HG03095 (cell line): ENCODE measurements around the gene ATP5PD.
A peak's percentile ranks its signal among the peaks of the same experiment; 100 is the strongest.
"Not testable (repeated sequence)": the region's sequence is repeated elsewhere in the genome, so short reads cannot be mapped to it uniquely, and the experiment has no call there.

Experiments
- ATAC-seq: cut with Tn5 transposase; IDR thresholded peaks from one replicate; pipeline ENCODE4 v1.9.1; 2021; ENCODE audit warnings: moderate library complexity; ENCODE audit not compliant: unreplicated experiment

ATP5PD gene

GRCh38 chr17:75059369-75060345, 12.9 kb upstream of the ATP5PD start:
- no peak for ATAC-seq

DNA sequence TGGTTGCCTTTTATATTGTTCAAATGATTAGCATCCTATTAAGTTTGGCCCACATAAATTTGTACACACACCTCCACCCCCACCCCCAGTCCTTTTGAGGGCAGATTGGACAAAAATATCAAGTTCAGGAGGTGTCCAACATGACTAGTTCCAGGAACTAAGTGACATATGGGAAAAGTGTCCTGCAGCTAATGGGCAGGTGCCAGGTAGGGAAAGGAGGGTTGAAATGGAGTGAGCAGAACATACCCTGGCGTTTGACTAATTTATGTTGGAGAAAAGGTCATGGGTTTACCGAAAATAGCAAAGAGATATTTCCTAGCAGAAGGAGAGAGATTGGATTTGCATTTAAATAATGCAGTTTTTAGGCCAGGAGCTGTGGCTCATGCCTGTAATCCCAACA, 5.2 kb upstream of the ATP5PD start:
- no peak for ATAC-seq

- no peak for ATAC-seq
Measured at GRCh38 chr17:75049706-75050105, 2.9 kb upstream of the ATP5PD start.

- ATAC-seq: no peak
Measured at GRCh38 chr17:75049057-75049456, 2.3 kb upstream of the ATP5PD start.

GRCh38 chr17:75048249-75048878, 1.6 kb upstream of the ATP5PD start:
- no peak for ATAC-seq

DNA sequence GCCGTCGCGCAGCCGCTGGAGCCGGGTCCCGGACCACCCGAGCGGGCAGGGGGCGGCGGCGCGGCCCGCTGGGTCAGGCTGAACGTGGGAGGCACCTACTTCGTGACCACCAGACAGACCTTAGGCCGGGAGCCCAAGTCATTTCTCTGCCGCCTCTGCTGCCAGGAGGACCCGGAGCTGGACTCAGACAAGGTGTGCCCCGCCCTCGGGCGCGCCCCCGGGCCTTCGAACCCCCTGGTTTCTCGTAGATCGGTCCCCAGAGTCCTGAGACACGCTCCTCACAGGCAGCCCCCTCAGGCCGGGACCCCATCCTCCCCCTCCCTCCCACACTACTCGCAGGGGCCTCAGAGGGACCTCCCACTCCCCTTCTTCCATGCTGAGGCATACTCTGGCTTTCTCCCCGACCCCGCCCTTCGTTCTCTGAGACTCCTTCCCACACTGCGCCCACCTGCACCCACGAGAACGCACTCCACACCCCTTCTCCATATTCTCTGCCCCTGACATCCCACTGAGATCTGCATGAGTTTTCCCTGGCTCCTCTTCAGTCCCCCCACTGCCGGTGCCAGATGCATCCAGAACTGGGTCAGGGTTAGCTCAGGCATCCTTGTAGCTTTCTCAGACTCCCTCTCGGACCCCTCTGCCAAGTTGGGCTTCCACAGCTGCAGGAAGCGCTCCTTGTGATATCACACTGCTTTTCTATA, 779 bp upstream of the ATP5PD start:
- ATAC-seq: peak; percentile 10

GRCh38 chr17:75045946-75046406, 793 bp downstream of the ATP5PD start:
- not testable (repeated sequence) for ATAC-seq

DNA sequence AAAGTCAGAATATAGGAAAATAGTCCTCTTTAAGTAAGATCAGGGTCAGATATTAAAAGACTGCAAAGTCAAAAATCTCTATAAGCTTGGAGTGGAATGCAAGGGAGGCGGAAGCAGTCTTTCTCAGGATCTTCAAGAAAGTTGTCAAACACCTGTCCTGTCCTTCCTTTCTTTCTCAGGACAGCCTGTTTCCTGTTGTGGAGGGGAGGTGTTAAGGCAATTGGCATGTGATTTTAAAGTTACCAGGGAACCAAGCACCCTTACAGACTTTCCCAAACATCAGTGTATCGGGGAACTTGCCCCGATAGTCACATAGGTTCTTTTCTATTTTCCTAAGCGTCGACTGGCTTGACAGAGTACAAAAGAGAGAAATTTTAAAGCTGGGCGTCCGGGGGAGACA, 2.1 kb downstream of the ATP5PD start:
- no peak for ATAC-seq

DNA sequence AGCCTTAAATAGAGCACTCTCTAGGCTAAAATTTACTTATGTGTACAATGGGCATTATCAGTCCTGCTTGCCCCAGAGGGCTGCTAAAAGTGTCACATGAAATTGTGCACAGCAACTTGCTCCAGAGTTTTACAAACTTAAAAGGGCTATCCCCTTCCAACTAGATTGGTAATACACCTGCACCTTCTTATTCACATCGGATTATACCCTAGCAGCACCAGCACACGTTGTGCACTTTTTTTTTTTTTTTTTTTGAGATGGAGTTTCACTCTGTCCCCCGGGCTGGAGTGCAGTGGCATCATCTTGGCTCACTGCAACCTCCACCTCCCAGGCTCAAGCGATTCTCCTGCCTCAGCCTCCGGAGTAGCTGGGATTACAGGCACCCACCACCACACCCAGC, 3.0 kb downstream of the ATP5PD start:
- not testable (repeated sequence) for ATAC-seq

DNA sequence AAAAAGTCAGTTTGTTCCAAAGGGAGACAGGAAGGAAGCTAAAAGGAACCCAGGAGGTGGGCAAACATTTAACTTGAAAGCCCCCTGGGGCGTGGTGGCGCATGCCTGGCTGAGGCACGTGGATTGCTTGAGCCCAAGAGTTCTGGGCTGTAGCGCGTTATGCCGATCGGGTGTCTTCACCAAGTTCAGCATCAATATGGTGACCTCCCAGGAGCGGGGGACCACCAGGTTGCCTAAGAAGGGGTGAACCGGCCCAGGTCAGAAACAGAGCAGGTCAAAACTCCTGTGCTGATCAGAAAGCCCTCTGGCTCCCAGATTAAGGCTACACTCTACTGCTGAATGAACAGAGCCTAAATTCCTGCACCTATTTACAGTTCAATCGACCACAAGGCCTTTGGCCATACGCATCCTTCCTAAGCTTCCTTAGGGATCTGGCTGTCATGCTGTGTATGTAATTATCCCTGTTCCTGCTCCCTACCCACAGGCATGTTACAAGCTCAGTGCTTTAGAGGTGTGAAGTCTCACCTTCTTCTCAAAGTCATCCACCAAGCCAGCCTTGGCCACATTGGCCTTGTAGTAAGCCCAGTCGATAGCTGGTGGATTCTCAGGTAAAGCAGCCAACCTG, 5.0 kb downstream of the ATP5PD start:
- ATAC-seq: no peak

- ATAC-seq: no peak
Measured at GRCh38 chr17:75039238-75039637, 7.5 kb downstream of the ATP5PD start.

GRCh38 chr17:75036643-75037268, 10.0 kb downstream of the ATP5PD start:
- no peak for ATAC-seq

GRCh38 chr17:75034236-75034908, 12.4 kb downstream of the ATP5PD start:
- ATAC-seq: peak; percentile 53

- peak; percentile 52 for ATAC-seq
Measured at GRCh38 chr17:75033346-75034235, 13.2 kb downstream of the ATP5PD start.

- ATAC-seq: no peak
Measured at GRCh38 chr17:75032720-75033280, 14.0 kb downstream of the ATP5PD start.

- no peak for ATAC-seq
Measured at GRCh38 chr17:75031972-75032719, 14.6 kb downstream of the ATP5PD start.

GRCh38 chr17:75030161-75030560, 16.6 kb downstream of the ATP5PD start:
- ATAC-seq: no peak

GRCh38 chr17:75026650-75027049, 20.1 kb downstream of the ATP5PD start:
- ATAC-seq: not testable (repeated sequence)
